HG02642 (cell line): ENCODE measurements around the gene SFT2D3.

ENCODE experiments used
- ATAC-seq: cut with Tn5 transposase; IDR thresholded peaks from one replicate; pipeline ENCODE4 v1.9.1; 2021; ENCODE audit warnings: mild to moderate bottlenecking; ENCODE audit not compliant: unreplicated experiment, poor library complexity

Gene SFT2D3

GRCh38 chr2:127680706-127681287 is 20.5 kb upstream of the SFT2D3 start:
- no peak for ATAC-seq

GRCh38 chr2:127681288-127681804 is 20.0 kb upstream of the SFT2D3 start:
- no peak for ATAC-seq

- ATAC-seq, result no peak
These were observed 19.1 kb upstream of the SFT2D3 start for GRCh38 chr2:127681976-127682857.

GRCh38 chr2:127683056-127683455 is 18.2 kb upstream of the SFT2D3 start:
- ATAC-seq, result no peak

- ATAC-seq, result no peak
These were observed 17.5 kb upstream of the SFT2D3 start for GRCh38 chr2:127683757-127684156.

- no peak for ATAC-seq
These were observed 15.8 kb upstream of the SFT2D3 start for GRCh38 chr2:127685410-127686080.

GRCh38 chr2:127688405-127688804 is 12.9 kb upstream of the SFT2D3 start:
- ATAC-seq, result no peak

GRCh38 chr2:127690696-127691095 is 10.6 kb upstream of the SFT2D3 start:
- ATAC-seq, result no peak

GRCh38 chr2:127694986-127695385 is 6.3 kb upstream of the SFT2D3 start:
- ATAC-seq, result no peak

GRCh38 chr2:127695491-127696472 is 5.5 kb upstream of the SFT2D3 start:
- no peak for ATAC-seq

GRCh38 chr2:127697482-127698180 is 3.7 kb upstream of the SFT2D3 start:
- ATAC-seq, result no peak

- no peak for ATAC-seq
These were observed 2.5 kb upstream of the SFT2D3 start for GRCh38 chr2:127698553-127699355.

GRCh38 chr2:127700527-127701192 is 637 bp upstream of the SFT2D3 start:
- ATAC-seq, result peak; percentile 50

- ATAC-seq, result peak; percentile 57
These were observed 526 bp downstream of the SFT2D3 start for GRCh38 chr2:127701651-127702394.

GRCh38 chr2:127702395-127703009 is 1.2 kb downstream of the SFT2D3 start:
- ATAC-seq, result no peak

GRCh38 chr2:127703282-127703681 is 2.0 kb downstream of the SFT2D3 start:
- ATAC-seq, result no peak
